Occipital lobe (tissue), 3 donors: ENCODE data around the gene XYLT1. TPM values are rescaled to one million over a fixed set of nuclear protein-coding genes. Genes with fewer than 3 reads are reported as not detected.

ENCODE experiments used
- DNase-seq: peaks from one replicate; lab custom pipeline; 2025; lab: John Stamatoyannopoulos, UW
- small RNA-seq: library from RNA; depleted of rRNA; stranded (forward); fragments of <200 nt; gene quantifications from one replicate; pipeline ENCODE3, GENCODE V24; 2014
- total RNA-seq: library from RNA; depleted of rRNA; stranded (reverse); fragments of >200 nt; gene quantifications from one replicate; pipeline ENCODE4 v1.2.3, GENCODE V29; 2014

Gene XYLT1
- total RNA-seq, 1 donor from 2014 or later: 29.3 TPM

DNA sequence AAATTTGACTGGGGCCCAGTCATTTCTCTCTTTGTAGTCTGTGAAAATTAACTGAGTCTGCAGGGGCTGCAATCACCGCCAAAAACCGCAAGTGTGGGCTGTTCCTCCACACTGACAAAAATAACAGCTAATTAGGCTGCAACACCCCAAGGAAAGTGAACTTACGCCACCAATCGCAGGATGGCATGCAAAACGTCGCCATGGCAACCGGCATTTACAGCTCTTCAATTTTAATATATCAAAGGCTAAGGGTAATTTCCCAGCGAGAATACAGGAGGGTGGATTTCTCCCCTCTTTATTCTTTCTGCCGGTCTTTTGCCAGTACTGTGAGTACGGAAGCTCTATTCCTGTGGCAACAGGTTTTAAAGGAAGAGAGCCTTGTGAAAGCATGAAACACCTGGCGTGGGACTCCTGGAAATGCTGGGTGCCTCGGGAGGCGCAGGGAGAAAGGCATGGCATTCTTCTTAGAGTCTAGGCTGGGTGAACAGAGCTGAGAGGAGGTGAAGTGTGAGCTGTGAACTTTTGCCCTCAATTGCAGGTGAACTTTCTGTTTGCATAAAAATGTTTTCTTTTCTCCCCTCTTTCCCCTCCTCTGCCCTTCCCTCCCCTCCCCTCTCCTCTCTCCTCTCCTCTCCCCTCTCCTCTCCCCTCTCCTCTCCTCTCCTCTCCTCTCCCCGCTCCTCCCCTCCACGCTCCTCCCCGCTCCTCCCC is 399.7 kb downstream of the XYLT1 start:
- peak; percentile 38 for DNase-seq

DNA sequence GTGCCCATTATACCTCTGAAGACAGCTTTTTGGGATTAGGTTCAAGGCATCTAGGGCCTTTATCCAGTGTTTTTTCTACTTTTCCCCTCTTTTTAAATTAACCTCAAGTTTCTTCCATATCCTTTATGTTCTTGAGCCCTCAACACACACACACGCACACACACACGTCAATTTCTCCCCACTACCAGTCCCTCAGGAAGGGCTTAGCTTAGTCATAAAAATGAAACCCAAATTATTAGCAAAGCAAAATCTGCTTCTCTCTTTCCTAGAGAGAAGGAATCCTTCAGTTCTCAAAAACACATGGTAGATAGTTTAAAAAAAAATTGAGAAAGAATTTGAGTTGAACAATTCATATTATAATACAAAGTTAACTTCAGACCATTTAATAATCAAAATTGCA is 401.1 kb downstream of the XYLT1 start:
- no peak for DNase-seq

DNA sequence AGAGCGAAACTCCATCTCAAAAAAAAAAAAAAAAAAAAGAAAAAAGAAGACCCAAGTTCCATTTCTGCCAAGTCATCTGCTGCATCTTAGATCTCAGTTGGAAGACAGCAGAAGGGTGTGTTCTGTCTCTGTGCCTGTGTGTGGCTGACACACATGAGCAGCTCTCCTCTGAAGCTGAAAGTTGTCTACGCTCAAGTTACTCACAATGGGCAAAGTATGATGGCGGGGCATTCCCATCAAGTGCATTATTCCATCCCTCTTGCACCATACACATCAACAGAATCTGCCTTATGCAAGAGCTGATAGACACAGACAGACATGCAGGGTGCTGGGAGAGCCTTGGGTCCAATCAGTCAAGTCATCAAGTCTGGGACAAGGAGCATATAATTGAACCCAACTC is 402.2 kb downstream of the XYLT1 start:
- no peak for DNase-seq

DNA sequence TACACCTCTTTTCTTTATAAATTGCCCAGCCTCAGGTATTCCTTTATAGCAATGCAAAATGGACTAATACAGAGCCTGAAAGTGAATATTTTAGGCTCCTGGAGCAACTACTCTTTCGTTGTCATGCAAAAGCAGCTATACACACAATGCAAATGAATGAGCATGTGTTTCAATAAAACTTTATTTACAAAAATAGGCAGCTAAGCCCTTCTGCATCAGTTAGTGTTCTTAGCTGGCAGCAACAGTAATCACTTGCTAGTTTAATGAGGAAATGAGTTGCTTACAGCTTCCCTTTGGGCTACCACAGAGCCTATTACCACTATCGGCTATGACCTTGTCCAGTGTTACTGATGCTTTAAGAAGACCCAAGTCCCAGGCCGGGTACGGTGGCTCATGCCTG is 402.9 kb downstream of the XYLT1 start:
- no peak for DNase-seq

DNA sequence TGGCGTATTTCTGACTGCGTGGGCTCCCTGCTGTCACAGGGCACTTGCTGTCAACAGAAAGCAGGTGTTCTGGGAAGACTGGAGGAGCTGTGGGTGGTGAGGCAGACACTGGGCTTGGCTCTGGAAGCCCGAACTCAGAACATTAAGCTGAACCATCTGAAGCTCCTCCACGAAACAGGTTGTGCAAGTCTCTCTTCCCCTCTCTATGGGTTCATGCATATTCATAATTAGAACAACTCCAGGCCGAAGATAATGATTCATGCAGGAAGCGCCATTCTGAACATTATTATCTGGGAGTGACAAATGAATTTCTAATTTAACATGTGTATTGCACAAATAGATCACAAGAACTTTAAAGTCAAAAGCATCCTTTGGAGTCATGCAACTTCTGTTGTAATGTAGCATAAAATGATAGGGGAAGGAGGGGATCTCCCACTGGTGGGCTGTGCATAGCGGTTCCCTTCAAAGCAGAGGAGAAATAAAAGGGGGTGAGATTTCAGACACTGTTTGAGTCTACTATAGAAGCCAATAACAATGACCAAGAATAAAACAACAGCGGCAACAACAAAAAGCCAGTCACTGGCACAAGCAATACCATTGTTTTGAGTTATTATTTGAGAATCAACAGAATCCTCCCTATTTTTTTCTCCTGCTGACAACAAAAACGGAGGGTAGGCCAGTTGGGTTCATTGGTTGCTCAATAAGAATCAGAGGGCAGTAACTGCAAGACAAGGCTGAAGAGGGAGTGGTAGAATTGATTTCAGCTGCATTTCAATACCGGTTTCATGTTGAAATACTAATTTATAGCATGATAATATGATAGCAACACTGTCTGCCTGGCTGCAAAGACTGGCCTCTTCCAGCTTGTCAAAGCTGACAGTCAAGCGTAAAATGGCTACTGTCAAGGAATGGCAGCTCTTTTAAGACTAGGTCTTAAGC is 407.3 kb downstream of the XYLT1 start:
- DNase-seq: peak; percentile 16

DNA sequence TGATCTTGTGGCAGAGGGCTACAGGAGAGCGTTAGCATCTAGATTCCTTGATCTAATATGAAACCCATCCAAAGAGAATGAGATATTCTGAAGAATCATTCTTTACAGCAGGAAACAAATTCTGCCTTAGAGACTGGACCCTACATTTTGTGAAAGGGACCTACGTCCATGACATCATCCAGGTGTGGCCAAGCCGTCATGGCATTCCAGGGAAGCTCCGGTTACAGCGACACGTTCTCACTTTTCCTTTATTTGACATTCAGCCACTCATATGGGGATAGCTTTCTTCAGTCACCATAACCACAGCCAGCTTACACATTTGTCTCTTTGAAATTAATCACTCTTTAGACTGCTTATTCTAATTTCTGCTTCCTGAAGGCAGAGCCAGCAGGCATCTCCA is 408.1 kb downstream of the XYLT1 start:
- no peak for DNase-seq

DNA sequence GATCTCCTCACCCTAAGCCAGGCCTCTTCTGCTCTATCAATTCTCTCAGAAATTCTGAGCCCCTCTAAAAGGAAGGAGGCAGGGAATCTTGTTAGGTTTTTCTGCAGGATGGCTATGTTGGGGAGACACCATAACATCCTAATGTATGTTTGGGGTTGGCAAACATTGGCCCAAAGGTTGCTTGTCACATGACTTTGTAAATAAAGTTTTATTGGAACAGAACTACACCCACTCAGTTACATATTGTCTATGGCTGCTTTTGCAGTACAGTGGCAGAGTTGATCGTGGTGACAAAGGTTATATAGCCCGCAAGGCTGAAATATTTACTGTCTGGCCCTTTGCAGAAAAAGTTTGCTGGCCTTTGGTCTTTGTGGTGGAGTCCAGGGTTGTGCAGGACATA is 409.4 kb downstream of the XYLT1 start:
- no peak for DNase-seq

DNA sequence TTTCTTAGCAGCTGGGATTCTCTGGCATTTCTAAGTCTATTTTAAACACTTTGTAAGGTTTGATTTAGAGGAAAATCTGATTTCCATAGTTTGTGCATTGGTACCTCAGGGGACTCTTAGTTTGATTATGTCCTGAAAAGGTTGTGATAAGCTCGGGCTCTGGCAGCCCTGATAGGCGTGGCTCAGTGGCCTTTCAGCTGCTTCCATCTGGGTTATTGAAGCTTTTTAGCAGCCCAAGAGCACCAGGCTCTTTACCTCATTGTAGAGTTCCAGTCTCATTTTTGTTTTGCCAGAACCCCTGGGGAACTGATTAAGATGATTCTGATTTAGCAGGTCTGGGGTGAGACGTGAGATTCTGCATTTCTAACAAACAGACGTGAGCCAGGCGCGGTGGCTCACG is 412.3 kb downstream of the XYLT1 start:
- no peak for DNase-seq

DNA sequence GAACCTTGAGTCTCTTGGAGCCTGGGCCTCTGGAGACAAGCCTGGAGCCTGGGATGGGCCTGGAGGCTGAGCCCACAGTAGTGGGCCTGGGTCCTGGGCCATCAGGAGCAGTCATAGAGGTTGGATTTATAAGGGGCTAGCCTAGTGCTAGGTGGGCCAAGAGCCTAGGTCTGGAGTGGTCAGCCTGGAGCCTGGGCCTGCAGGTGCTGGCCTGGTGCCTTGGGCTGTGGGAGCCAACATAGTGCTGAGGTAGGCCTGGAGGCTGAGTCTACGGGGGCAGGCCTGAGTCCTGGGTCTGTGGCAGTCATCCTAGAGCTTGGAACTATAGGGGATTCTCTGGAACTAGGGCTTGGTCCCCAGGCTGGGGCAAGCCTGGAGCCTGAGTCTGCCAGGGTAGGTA is 414.1 kb downstream of the XYLT1 start:
- DNase-seq: no peak

DNA sequence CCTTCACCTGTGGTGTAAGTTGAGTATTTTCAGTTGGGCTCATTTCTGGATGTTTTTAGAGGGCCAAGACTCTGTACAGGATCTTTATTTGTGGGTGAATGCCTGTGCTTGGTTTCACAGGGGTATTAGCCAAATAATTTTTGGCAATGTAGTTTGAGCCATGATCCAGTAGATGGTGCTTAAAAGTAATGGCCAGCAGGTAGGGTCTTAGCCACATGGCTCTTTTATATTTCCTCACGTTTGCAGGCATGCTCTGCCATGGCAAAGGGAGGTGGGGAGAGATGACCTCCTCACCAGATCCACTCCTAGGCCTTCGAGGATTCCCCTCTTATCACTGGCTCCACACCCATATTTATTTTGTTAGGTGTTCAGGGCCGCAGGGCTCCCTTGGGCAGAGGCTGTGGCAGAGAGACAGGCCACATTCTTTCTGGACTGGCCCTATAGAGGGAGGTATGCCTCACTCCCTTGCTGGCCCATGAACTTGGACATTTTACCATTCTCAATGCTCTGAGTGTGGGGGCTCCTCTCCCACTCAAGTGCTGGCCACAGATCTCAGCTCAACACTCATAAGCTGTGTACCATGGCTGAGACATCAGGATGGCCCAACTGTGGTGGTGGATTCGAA is 417.1 kb downstream of the XYLT1 start:
- DNase-seq: no peak

Small RNAs within 50 kb of the gene (small RNA-seq; reads per million reads assigned to genes)
- gene AC109446.1: not detected
